HG02943 (cell line): ENCODE measurements around the gene SDK1.

Experiments used
- ATAC-seq: cut with Tn5 transposase; IDR thresholded peaks from one replicate; pipeline ENCODE4 v1.9.1; 2021; ENCODE audit warnings: mild to moderate bottlenecking, low read depth, moderate library complexity; ENCODE audit not compliant: unreplicated experiment

Gene SDK1

DNA sequence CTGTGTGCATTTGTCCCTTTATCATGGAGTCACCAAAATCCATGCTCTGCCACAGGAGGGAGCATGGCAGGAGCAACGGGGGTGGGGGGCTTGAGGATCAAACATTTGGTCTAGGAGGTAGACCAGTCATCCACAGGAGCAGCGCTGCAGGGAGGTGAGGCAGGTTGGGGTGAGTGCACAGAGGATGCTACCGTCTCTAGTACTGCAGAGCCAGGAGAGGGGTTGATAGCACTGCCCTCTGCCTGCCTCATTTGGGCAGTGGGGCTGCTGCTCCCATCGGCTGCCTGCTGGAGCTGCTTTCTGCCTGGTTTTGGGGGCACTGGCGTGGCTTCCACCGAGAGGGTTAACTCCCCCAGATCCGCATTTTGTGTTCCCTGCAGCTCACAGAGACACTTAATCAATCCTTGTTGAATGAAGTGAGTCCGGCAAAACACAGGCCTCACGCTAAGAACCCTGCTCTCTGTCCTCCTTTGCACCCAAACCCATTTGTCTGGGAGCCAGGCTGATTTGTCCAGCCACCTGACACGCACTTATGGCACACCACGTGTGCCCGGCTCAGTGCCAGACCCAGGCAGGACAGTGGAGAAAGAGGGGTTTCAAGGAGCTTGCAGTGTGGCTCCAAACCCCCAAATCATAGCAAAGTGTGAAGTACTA is 854.0 kb downstream of the SDK1 start:
- ATAC-seq, result no peak

GRCh38 chr7:4156190-4156589 is 855.1 kb downstream of the SDK1 start:
- ATAC-seq, result no peak

DNA sequence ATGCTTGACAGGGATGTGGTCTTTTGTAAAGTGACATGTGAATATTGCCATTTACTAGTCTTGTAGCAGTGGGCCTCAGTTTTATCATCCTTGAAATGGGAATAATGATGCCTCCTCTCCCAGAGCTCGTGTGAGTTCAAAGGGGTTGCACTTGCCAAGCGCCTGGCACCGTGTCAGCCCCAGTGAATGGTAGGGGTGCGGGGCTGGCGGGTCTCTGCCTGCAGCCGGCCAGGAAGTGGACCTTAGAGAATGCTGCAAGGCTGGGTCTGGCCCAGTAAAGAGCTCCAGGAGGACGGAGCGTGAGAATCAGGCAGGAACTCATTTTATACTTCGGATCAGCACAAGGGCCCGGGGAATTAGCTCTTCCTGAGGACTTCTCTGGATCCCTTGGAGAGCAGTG is 856.6 kb downstream of the SDK1 start:
- no peak for ATAC-seq

- no peak for ATAC-seq
Observed at GRCh38 chr7:4158441-4159153, 857.5 kb downstream of the SDK1 start.

GRCh38 chr7:4159154-4159501 is 858.1 kb downstream of the SDK1 start:
- no peak for ATAC-seq

DNA sequence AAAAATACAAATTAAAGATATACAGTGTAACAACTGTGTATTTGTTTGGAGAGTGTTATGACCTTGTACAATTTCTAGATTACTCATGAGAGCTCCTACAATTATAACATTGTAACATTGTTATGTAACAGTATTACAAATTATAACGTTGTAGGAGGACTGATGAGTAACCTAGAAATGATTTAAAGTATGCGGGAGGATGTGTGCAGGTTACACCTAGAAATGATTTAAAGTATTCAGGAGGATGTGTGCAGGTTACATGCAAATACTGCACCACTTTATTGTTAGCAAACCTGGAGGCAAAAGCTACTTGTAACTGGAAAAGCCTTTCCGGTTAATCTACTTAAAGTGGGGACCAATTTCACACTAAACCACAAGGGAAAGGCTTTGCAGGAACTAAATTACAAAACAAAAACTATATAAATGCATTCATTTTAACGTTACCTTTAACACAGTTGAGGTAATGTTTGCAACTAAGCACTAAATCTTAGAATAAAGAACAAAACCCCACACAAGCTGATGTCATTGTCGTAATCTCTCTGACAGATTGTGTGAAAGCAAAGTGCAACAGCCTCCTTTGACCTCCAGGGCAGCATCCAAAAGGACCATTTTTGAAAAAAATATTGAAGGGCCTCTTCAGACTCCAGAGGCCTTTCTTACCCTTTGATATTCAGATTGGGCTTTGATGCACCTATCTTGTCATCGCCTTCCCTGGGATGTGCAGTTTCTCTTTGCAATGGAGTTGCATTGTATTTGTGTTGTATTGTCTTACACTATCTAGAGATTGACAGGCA is 858.9 kb downstream of the SDK1 start:
- ATAC-seq, result no peak

DNA sequence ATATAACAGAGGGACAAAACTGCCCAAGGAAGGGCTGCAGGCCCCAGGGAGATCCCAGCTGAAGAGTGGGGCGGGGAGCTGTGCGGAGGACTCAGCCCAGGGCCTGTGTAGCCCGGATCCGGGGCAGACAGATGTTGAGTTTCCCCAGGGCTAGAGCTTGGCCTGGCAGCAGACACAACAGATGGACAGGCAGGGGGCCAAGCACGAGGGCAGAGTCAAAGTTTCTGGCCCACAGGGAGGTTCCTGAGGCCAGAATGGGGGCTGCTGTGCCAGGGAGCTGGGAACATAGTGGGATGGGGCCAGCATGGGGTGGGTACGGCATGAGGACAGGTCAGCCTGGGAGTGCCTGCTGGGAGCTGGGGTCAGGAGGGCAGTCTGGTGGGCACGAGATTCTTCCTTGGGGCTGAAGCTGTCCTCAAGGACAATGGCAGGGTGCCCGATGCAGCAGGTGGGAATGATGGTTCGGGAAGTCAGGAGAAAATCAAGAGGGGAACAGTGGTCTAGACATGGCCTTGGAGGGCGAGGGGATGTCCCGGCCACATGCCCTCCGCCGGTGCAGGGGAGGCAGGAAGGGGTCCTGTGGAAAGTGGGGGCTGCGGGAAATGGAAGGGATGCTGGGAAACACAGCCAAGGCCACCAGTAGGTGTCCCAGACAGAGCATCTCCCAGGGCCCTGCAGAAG is 862.0 kb downstream of the SDK1 start:
- no peak for ATAC-seq

- no peak for ATAC-seq
Observed at GRCh38 chr7:4163565-4164203, 862.6 kb downstream of the SDK1 start.

DNA sequence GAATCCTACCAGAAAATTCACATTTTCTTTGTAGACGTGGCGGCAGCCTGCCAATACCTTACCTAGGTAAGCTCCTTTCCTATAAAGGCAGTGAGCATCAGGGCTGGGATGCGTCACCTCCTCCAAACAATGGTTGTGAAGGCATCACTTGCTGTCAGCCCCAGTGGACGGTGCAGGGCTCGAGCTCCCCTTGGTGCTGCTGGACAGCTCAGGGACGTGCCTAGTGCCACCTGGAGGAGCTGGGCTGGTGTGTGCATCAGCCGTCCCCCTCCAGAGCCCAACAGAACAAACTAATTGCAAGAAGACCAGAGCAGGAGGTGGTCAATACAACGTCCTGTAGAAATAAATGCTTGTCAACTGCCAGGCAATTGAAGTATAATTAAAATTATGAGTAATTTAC is 863.5 kb downstream of the SDK1 start:
- ATAC-seq, result no peak

GRCh38 chr7:4166340-4166739 is 865.3 kb downstream of the SDK1 start:
- no peak for ATAC-seq

DNA sequence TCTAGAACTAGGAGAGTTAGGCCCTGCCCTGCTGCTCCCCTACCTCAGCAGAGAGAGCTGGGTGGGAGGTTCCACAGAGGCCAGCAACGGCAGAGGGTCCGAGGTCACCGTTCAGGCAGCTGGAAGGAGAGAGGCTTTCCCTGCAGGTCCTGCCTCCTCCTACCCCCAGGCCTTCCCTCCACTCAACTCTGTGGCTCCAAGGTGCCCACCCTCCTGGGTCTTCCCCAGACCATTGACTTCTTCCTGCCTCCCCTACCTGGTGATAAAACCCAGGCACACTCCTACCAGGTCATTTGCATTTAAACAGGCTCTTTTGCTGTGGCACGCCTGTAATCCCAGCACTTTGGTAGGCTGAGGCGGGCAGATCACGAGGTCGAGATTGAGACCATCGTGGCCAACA is 865.8 kb downstream of the SDK1 start:
- ATAC-seq, result no peak

- ATAC-seq, result no peak
Observed at GRCh38 chr7:4167385-4167910, 866.4 kb downstream of the SDK1 start.

GRCh38 chr7:4168041-4168440 is 867.0 kb downstream of the SDK1 start:
- ATAC-seq, result no peak

DNA sequence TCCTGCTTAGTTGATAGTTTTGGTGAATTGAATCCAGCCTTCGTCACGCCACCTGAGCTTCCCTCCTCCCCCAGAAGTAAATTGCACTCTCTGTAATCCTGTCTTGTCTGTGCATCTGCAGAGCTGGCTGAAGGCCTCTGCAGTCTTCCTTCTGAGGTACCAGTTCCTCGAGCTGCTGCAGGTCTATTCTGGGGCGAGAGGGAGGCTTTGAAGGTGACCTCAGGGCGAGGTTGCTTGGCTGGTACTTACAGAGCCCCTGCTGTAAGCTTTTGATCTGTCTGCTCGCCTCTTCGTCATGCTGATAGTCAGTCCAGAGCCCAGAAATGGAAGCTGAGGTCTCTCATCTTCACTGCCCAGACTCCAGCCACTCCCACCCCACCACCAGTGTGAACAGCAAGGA is 867.5 kb downstream of the SDK1 start:
- ATAC-seq, result no peak

- ATAC-seq, result no peak
Observed at GRCh38 chr7:4169455-4169854, 868.4 kb downstream of the SDK1 start.

DNA sequence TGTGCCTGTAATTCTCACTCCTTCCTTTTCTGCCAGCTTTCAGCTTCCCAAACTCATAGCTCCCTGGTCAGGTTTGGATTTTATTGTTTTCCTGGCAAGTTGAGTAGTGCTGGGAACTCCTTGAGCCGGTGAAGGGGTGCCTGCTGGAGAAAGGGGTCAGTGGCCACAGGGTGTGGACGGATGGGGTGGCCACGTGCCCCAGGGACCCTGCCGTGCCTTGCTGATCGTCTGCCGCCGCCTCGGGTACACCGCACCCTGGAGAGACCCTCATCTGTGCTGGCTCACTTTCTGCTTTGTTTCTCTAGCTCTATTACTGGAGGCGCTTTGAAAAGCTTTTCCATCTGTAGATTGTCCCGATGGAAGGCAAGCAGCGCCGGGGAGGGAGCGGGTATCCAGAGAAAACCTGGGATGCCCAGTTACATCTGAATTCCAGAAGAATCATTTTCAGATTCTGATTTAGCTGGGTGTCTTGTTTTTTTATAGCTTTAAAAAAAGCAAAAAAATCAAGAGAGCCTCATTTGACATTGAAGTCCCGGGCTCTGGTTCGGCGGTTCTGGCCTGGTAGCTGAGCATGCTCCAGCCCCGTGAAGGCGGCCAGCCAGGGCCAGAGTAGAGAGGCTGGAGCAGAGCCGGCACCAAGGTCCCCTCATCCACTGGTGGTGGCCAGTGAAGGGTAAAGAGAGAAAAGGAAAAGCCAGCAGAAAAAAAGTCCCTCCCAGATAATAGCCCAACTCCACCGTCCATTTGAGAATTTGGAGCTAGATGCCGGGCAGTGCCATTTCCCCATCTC is 870.1 kb downstream of the SDK1 start:
- ATAC-seq, result no peak

DNA sequence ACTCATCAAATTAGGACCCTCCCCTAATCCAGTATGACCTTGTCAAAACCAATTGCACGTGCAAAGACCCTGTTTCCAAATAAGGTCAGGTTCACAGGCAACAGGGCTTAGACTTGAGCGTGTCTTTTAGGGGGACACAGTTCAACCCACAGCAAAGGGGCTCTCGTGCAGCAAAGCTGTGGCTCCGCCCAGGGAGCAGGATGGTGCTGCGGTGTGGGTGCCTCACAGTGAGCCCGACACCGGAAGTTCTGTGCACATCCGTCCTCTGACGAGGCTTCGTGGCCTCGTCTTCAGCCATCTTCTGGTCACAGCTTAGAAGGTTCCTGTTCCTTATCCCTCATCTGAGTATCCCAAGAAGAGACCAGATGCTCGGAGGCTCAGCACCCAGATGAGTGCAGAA is 871.8 kb downstream of the SDK1 start:
- no peak for ATAC-seq

DNA sequence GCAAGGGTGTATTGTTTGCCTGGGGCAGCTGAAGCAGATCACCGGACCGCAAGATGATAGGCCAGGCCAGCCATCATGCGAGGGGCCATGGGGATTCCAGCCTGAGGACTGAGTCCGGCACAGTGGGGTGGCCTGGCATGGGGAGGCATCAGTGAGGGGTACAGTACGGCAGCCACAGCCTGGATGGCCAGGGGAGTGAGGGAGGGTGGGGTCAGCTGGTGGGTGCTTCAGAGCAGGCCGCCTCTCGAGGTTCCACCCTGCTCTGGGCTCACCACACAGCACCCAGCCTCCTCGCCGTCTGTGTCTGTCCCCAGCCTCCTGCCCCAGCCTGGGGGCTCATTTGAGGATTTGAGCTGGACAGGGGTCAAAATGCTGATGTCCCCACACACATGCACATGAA is 872.6 kb downstream of the SDK1 start:
- no peak for ATAC-seq

DNA sequence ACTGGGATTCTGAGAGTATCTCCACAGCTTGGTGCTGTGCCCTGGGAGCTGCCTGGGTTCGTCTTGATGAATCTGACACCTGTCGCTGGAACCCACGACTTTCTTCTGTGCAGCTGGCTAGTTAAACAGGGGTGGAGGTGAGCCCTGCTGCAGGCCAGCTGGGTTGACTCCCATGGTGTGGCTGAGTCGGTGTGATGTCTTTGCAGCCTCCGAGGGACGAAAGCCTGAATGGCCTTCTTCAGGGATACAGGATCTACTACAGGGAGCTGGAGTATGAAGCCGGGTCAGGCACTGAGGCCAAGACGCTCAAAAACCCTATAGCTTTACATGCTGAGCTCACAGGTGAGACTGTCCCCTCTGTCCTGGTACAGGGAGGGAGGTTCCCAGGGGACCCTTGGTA is 873.0 kb downstream of the SDK1 start:
- no peak for ATAC-seq

DNA sequence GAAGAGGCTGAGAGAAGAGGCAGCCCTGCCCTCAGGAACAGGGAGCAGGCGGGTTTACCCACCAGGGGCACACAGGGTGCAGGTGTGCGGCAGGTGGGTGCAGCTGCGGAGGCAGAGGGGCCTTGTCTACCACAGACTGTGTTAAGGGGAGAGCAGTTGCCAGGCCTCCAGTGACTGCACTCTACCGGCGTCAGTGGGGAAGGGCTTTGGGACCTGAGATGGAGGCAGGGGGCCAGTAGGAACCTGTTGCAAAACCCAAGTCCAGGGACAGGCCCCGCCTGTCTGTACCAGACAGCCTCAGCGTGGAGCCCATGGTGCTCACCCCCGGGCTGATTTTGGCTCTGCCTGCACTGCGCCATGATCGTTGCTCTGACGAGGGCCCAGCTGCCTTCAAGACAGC is 873.4 kb downstream of the SDK1 start:
- no peak for ATAC-seq
